ENCODE data around the gene CSNK1G1. TPM values are rescaled to one million over a fixed set of nuclear protein-coding genes. Genes with fewer than 3 reads are reported as not detected.
A peak's percentile ranks its signal among the peaks of the same experiment; 100 is the strongest.

Gene CSNK1G1
- total and polyA plus RNA-seq, 10 donors, result 2.0 to 27.1 (median 19.3) TPM

GRCh38 chr15:64369078-64369607 is 13.2 kb upstream of the CSNK1G1 start:
- 66 to 91% (median 84%) methylated on average over 2 of the region's 2 CpGs for WGBS, 5 donors
- no peaks in the 10 kb centered on the region for H3K9me3 ChIP-seq
- no peak overlapping the region for H3K4me3 ChIP-seq
- peaks cover 0 to 13% (median 0%) of the 10 kb centered on the region in 6 donors for H3K4me1 ChIP-seq
- no peak overlapping the region for H3K27ac ChIP-seq
- no peaks in the 10 kb centered on the region for H3K27me3 ChIP-seq (replicated peaks in 1 of 7)
- no peak for DNase-seq
- TF ChIP-seq POLR2A (IDR thresholded peaks at IDR 0.05), result no peak
- TF ChIP-seq POLR2AphosphoS5 (IDR thresholded peaks at IDR 0.05), result no peak
- TF ChIP-seq, protein P1, sequence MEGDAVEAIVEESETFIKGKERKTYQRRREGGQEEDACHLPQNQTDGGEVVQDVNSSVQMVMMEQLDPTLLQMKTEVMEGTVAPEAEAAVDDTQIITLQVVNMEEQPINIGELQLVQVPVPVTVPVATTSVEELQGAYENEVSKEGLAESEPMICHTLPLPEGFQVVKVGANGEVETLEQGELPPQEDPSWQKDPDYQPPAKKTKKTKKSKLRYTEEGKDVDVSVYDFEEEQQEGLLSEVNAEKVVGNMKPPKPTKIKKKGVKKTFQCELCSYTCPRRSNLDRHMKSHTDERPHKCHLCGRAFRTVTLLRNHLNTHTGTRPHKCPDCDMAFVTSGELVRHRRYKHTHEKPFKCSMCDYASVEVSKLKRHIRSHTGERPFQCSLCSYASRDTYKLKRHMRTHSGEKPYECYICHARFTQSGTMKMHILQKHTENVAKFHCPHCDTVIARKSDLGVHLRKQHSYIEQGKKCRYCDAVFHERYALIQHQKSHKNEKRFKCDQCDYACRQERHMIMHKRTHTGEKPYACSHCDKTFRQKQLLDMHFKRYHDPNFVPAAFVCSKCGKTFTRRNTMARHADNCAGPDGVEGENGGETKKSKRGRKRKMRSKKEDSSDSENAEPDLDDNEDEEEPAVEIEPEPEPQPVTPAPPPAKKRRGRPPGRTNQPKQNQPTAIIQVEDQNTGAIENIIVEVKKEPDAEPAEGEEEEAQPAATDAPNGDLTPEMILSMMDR (IDR thresholded peaks at IDR 0.05 in 8 of 11, conservative IDR thresholded peaks at IDR 0.05 in 3 of 11), result no peak
- H3K36me3 ChIP-seq, result no peaks in the 10 kb centered on the region
- intact Hi-C loops (cut with DNase I; ENCODE audit: low total_unique reads), result no loop called here

DNA sequence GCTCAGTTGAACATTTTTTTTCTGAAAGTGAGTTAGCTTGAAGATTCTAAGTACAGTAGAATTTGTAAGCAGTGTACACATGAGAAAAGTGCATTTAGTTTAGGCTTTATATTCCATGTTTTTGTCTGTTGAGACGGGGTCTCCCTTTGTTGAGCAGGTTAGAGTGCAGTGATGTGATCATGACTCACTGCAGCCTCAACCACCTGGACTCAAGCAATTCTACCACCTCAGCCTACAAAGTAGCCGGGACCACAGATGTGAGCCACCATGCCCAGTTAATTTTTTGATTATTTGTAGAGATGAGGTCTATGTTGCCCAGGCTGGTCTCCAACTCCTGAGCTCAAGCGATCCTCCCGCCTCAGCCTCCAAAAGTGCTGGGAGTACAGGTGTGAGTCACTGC is 5.3 kb upstream of the CSNK1G1 start:
- WGBS, 5 donors, result 93 to 99% (median 97%) methylated on average over 4 of the region's 4 CpGs
- H3K27me3 ChIP-seq (replicated peaks in 1 of 7), result no peaks in the 10 kb centered on the region
- no peaks in the 10 kb centered on the region for H3K9me3 ChIP-seq
- H3K4me3 ChIP-seq, result no peak overlapping the region
- peaks cover 0 to 11% (median 6%) of the 10 kb centered on the region in 6 donors for H3K4me1 ChIP-seq
- intact Hi-C loops (cut with DNase I; ENCODE audit: low total_unique reads), result no loop called here
- TF ChIP-seq POLR2AphosphoS5 (IDR thresholded peaks at IDR 0.05) (no peak), POLR2A (IDR thresholded peaks at IDR 0.05) (no peak)
- TF ChIP-seq, protein P1 (IDR thresholded peaks at IDR 0.05 in 8 of 11, conservative IDR thresholded peaks at IDR 0.05 in 3 of 11), result no peak
- no peak for DNase-seq
- H3K36me3 ChIP-seq, result no peaks in the 10 kb centered on the region
- H3K27ac ChIP-seq, result no peak overlapping the region

- Histone ChIP-seq H3K4me1 (peaks cover 8 to 43% (median 21%) of the 10 kb centered on the region in 6 donors), H3K27ac (peak overlapping the region in 7 of 8 donors; percentile 72 to 89 (median 84)), H3K9me3 (no peaks in the 10 kb centered on the region), H3K27me3 (replicated peaks in 1 of 7) (no peaks in the 10 kb centered on the region), H3K4me3 (peak overlapping the region; percentile 56 to 98 (median 83)), H3K36me3 (peaks cover 0 to 4% (median 0%) of the 10 kb centered on the region in 6 donors)
- TF ChIP-seq, protein P1 (IDR thresholded peaks at IDR 0.05 in 8 of 11, conservative IDR thresholded peaks at IDR 0.05 in 3 of 11), result peak in 2 of 11 experiments; percentile 3 to 9
- TF ChIP-seq POLR2A (IDR thresholded peaks at IDR 0.05), result no peak
- DNase-seq, result no peak
- intact Hi-C loops (cut with DNase I; ENCODE audit: low total_unique reads), result no loop called here
- 58 to 66% (median 61%) methylated on average over 5 of the region's 5 CpGs for WGBS, 5 donors
These were observed 702 bp upstream of the CSNK1G1 start for GRCh38 chr15:64356710-64357040.

DNA sequence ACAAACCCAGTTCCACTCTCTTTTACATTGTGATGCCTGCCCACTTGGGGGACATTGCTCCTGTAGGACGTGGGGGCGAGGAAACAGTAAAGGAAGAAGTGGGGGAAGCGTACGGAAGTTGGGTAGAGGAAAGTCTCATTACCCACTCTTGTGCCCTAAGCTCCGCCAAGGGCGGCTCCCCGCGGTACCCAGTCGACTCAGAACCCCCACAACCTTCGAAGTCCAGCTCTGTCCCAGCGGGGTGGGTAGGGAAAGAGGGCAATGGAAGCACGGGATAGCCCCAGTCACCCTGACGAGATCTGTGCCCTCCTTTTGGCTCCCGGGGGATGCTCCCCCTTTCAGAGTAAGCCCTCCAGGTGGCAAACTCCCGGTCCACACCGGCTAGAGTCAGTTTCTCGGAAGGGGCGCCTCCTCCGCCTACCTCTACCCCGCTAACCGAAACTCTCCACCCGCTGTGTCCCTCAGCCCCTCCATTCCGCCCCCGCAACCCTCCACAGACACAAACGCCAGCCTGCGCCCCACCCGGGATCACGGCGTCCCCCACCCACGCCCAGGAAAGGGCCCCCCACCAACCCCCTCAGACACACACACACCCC is 527 bp downstream of the CSNK1G1 start:
- peaks cover 8 to 54% (median 28%) of the 10 kb centered on the region in 6 donors for H3K4me1 ChIP-seq
- WGBS, 5 donors, result 0 to 2% (median 0%) methylated on average over 30 of the region's 30 CpGs
- peak overlapping the region; percentile 56 to 98 (median 83) for H3K4me3 ChIP-seq
- intact Hi-C loops (cut with DNase I; ENCODE audit: low total_unique reads), result no loop called here
- no peaks in the 10 kb centered on the region for H3K9me3 ChIP-seq
- peaks cover 0 to 6% (median 0%) of the 10 kb centered on the region in 6 donors for H3K36me3 ChIP-seq
- H3K27ac ChIP-seq, result peak overlapping the region; percentile 23 to 89 (median 80)
- H3K27me3 ChIP-seq (replicated peaks in 1 of 7), result no peaks in the 10 kb centered on the region
- no peak for DNase-seq
- TF ChIP-seq, protein P1 (IDR thresholded peaks at IDR 0.05 in 8 of 11, conservative IDR thresholded peaks at IDR 0.05 in 3 of 11), result no peak
- TF ChIP-seq POLR2AphosphoS5 (IDR thresholded peaks at IDR 0.05) (no peak), POLR2A (IDR thresholded peaks at IDR 0.05) (no peak)
